ENCODE data around the gene OR1Q1.

- no peak for TF ChIP-seq EZH2 (IDR thresholded peaks at IDR 0.05; ENCODE audit: insufficient read depth, poor library complexity, severe bottlenecking)
- no peak for TF ChIP-seq EZH2phosphoT487 (IDR thresholded peaks at IDR 0.05; ENCODE audit: insufficient read depth, low read depth)
These were observed 34.2 kb upstream of the OR1Q1 start for GRCh38 chr9:122580360-122580759.

Measured in GM23248 (cell line).